SK-N-SH (cell line): ENCODE data around the gene ZNF337. TPM values are rescaled to one million over a fixed set of nuclear protein-coding genes. Genes with fewer than 3 reads are reported as not detected.

Source experiments
- CTCF ChIA-PET: fragments of 300-600, 350-600 bp; formaldehyde crosslinking; extraction: SDS; loops from one replicate; lab custom pipeline; 2021; lab: Yijun Ruan, JAX
- POLR2A ChIA-PET: fragments of 350-600 bp; sonication (Branson Sonifier 250); formaldehyde crosslinking; extraction: SDS; loops from one replicate; lab custom pipeline; 2020; ENCODE audit warnings: antibody characterized with exemption, inconsistent platforms; lab: Yijun Ruan, JAX
- DNase-seq: peaks from one replicate; pipeline ENCODE4 v3.0.0; 2012
- H2AFZ ChIP-seq: fragments of 200-600 bp; sonication (generic); 2 replicates; pipeline ENCODE4 v1.8.1; 2016; ENCODE audit warnings: antibody characterized with exemption, mild to moderate bottlenecking, low read depth
- H3F3A ChIP-seq: fragments of 200-600 bp; sonication (generic); replicated peaks from 2 replicates; pipeline ENCODE3; 2016; ENCODE audit warnings: antibody characterized with exemption, mild to moderate bottlenecking; ENCODE audit not compliant: insufficient read depth
- H3K27ac ChIP-seq, 2 experiments: fragments of 200-500 bp in 1 of 2; fragments of 200-600 bp in 1 of 2; sonication (Bioruptor generic) in 1 of 2; sonication (generic), shearing (Covaris generic) in 1 of 2; 2 replicates each; pipeline versions ENCODE4 v1.5.1 to v1.6.1; 2014 to 2016; ENCODE audit warnings: low read depth in 2 of 2, inconsistent platforms in 1 of 2, low read length in 1 of 2, mild to moderate bottlenecking in 1 of 2, mixed read lengths in 1 of 2
- H3K27me3 ChIP-seq: fragments of 200-600 bp; sonication (generic), shearing (Covaris generic); 2 replicates; pipeline ENCODE4 v1.6.1; 2016; ENCODE audit warnings: mixed run types; ENCODE audit not compliant: insufficient read depth
- H3K36me3 ChIP-seq, 2 experiments: fragments of 200-500 bp in 1 of 2; fragments of 200-600 bp in 1 of 2; sonication (Bioruptor generic) in 1 of 2; sonication (generic) in 1 of 2; replicated peaks in 1 of 2; 2 replicates each; pipeline versions ENCODE3 to v1.5.1; 2014 to 2016; ENCODE audit warnings: low read length in 1 of 2, mild to moderate bottlenecking in 1 of 2; ENCODE audit not compliant: insufficient read depth in 2 of 2, control insufficient read depth in 1 of 2
- H3K4me1 ChIP-seq, 2 experiments: fragments of 200-500 bp in 1 of 2; fragments of 200-600 bp in 1 of 2; sonication (Bioruptor generic) in 1 of 2; sonication (generic), shearing (Covaris generic) in 1 of 2; 2 replicates each; pipeline versions ENCODE4 v1.5.1 to v1.6.1; 2014 to 2016; ENCODE audit warnings: low read depth in 1 of 2, low read length in 1 of 2, mixed run types in 1 of 2; ENCODE audit not compliant: insufficient read depth in 2 of 2, control insufficient read depth in 1 of 2
- H3K4me2 ChIP-seq: fragments of 200-600 bp; sonication (generic), shearing (Covaris generic); 2 replicates; pipeline ENCODE4 v1.6.1; 2017; ENCODE audit warnings: mixed run types
- H3K4me3 ChIP-seq, 2 experiments: fragments of 200-500 bp in 1 of 2; fragments of 200-600 bp in 1 of 2; sonication (Bioruptor generic) in 1 of 2; sonication (generic), shearing (Covaris generic) in 1 of 2; 2 replicates each; pipeline versions ENCODE4 v1.5.1 to v1.8.1; 2014 to 2016; ENCODE audit warnings: low read depth in 2 of 2, inconsistent platforms in 1 of 2, low read length in 1 of 2, mild to moderate bottlenecking in 1 of 2, mixed read lengths in 1 of 2, moderate library complexity in 1 of 2
- H3K79me2 ChIP-seq: fragments of 200-600 bp; sonication (generic); 2 replicates; pipeline ENCODE4 v1.8.1; 2017; ENCODE audit warnings: mild to moderate bottlenecking; ENCODE audit not compliant: insufficient read depth
- H3K9ac ChIP-seq: fragments of 200-600 bp; sonication (generic); 2 replicates; pipeline ENCODE4 v1.6.1; 2017; ENCODE audit warnings: mixed run types
- H3K9me2 ChIP-seq: fragments of 200-600 bp; sonication (generic); 2 replicates; pipeline ENCODE4 v1.6.1; 2017; ENCODE audit warnings: mixed run types
- H3K9me3 ChIP-seq: fragments of 200-600 bp; sonication (generic); 2 replicates; pipeline ENCODE4 v1.6.1; 2017; ENCODE audit warnings: mixed run types, mild to moderate bottlenecking, moderate library complexity
- H4K20me1 ChIP-seq: fragments of 200-600 bp; sonication (generic); 2 replicates; pipeline ENCODE4 v1.6.1; 2017; ENCODE audit warnings: mild to moderate bottlenecking, mixed run types; ENCODE audit not compliant: insufficient read depth
- EP300 ChIP-seq, 2 experiments: IDR thresholded peaks; 2 replicates each; pipeline versions ENCODE4 v1.4.0 to v1.6.1; 2012; ENCODE audit warnings: borderline replicate concordance in 1 of 2, low read depth in 1 of 2, low read length in 1 of 2
- EZH2phosphoT487 ChIP-seq: fragments of 200-600 bp; sonication (generic); IDR thresholded peaks from 2 replicates; pipeline ENCODE4 v1.6.1; 2017; ENCODE audit warnings: low read depth, mixed run types, mild to moderate bottlenecking, antibody characterized with exemption, moderate library complexity, borderline replicate concordance
- FOXJ3 ChIP-seq: sonication (generic); formaldehyde crosslinking; IDR thresholded peaks from 2 replicates; pipeline ENCODE4 v1.5.1; 2020; ENCODE audit warnings: mild to moderate bottlenecking, missing genetic modification reagents
- GABPA ChIP-seq: IDR thresholded peaks from 2 replicates; pipeline ENCODE4 v1.4.0; 2012; ENCODE audit warnings: low read depth, mild to moderate bottlenecking
- GATA2 ChIP-seq: sonication (generic); formaldehyde crosslinking; IDR thresholded peaks from 2 replicates; pipeline ENCODE4 v1.5.0; 2020; ENCODE audit warnings: mild to moderate bottlenecking, missing genetic modification reagents
- JUND ChIP-seq: IDR thresholded peaks from 2 replicates; pipeline ENCODE4 v1.4.0; 2012
- RFX5 ChIP-seq: IDR thresholded peaks from 2 replicates; pipeline ENCODE4 v1.6.1; 2012; ENCODE audit warnings: mild to moderate bottlenecking, improper control_type of control experiment, low read length
- WGBS: methylation state at CpG from one replicate; pipeline ENCODE4 v1.1.6; 2017; ENCODE audit warnings: low lambda C conversion rate; 5-methylcytosine and 5-hydroxymethylcytosine counted together
- polyA plus RNA-seq, 3 experiments: library from polyadenylated mRNA; depleted of rRNA; stranded (reverse); fragments of >200 nt; gene quantifications; 2 replicates each; pipeline ENCODE4 v1.2.3, GENCODE V29; 2012
- TF ChIP-seq, protein P1 (sequence below): IDR thresholded peaks from 2 replicates; pipeline ENCODE4 v1.4.0; 2012; ENCODE audit warnings: low read depth, borderline replicate concordance
- TF ChIP-seq, protein P2 (sequence below): fragments of 150-350 bp; IDR thresholded peaks from 2 replicates; pipeline ENCODE4 v1.6.1; 2016; ENCODE audit warnings: mild to moderate bottlenecking, low read depth, low read length
- TF ChIP-seq, protein P3 (sequence below): fragments of 200-600 bp; sonication (generic); IDR thresholded peaks from 2 replicates; pipeline ENCODE4 v1.6.1; 2017; ENCODE audit warnings: antibody characterized with exemption, mild to moderate bottlenecking, moderate library complexity
- TF ChIP-seq, protein P4 (sequence below): IDR thresholded peaks from 2 replicates; pipeline ENCODE4 v1.6.1; 2012; ENCODE audit warnings: mild to moderate bottlenecking, low read depth, low read length, moderate library complexity

Gene ZNF337
- polyA plus RNA-seq, 1 of the 3 experiments (the other 2 are of a cell fraction): 16.5 TPM

DNA sequence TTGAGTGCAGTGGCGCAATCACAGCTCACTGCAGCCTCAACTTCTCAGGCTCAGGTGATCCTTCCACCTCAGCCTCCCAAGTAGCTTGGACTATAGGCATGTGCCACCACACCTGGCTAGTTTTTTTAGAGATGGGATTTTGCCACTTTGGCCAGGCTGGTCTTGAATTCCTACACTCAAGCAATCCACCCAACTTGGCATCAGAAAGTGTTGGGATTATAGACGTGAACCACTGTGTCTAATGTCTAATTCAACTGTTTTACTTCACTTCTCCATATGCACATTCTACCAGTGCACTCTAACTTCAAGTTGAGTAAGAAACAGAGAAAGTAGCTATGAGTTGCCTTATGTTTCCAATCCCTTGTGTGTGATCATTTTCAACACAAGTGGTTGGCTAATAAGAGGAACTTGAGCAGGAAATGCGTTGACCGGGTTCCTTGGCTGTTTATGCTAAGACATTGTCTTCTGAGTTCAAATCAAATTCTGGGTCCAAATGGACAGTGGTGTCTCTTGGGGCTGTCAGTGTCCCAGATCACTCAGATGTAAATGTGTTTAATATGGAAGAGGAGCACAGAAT is 23.9 kb downstream of the ZNF337 start:
- Histone ChIP-seq H3K9me3 (no peaks in the 10 kb centered on the region), H3K79me2 (no peaks in the 10 kb centered on the region), H3F3A (no peaks in the 10 kb centered on the region), H3K9me2 (no peaks in the 10 kb centered on the region), H2AFZ (no peak overlapping the region), H4K20me1 (no peaks in the 10 kb centered on the region), H3K9ac (no peak overlapping the region), H3K27ac (no peak overlapping the region), H3K4me2 (no peak overlapping the region), H3K36me3 (peaks cover 38 to 41% of the 10 kb centered on the region in 2 experiments), H3K4me1 (peaks cover 0 to 5% of the 10 kb centered on the region in 2 experiments; a peak in 1 of 4 replicates), H3K4me3 (no peak overlapping the region), H3K27me3 (no peaks in the 10 kb centered on the region)
- CTCF ChIA-PET: no interaction called here
- no peak for TF ChIP-seq EP300 (IDR thresholded peaks at IDR 0.05; ENCODE audit: borderline replicate concordance in 1 of 2, low read depth in 1 of 2, low read length in 1 of 2)
- TF ChIP-seq GATA2: no peak
- no peak for TF ChIP-seq GABPA
- TF ChIP-seq RFX5: no peak
- no peak for TF ChIP-seq EZH2phosphoT487
- TF ChIP-seq, protein P1, sequence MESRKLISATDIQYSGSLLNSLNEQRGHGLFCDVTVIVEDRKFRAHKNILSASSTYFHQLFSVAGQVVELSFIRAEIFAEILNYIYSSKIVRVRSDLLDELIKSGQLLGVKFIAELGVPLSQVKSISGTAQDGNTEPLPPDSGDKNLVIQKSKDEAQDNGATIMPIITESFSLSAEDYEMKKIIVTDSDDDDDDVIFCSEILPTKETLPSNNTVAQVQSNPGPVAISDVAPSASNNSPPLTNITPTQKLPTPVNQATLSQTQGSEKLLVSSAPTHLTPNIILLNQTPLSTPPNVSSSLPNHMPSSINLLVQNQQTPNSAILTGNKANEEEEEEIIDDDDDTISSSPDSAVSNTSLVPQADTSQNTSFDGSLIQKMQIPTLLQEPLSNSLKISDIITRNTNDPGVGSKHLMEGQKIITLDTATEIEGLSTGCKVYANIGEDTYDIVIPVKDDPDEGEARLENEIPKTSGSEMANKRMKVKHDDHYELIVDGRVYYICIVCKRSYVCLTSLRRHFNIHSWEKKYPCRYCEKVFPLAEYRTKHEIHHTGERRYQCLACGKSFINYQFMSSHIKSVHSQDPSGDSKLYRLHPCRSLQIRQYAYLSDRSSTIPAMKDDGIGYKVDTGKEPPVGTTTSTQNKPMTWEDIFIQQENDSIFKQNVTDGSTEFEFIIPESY: no peak
- TF ChIP-seq FOXJ3 (CRISPR knock-in tag): no peak
- no peak for TF ChIP-seq JUND
- TF ChIP-seq, protein P2, sequence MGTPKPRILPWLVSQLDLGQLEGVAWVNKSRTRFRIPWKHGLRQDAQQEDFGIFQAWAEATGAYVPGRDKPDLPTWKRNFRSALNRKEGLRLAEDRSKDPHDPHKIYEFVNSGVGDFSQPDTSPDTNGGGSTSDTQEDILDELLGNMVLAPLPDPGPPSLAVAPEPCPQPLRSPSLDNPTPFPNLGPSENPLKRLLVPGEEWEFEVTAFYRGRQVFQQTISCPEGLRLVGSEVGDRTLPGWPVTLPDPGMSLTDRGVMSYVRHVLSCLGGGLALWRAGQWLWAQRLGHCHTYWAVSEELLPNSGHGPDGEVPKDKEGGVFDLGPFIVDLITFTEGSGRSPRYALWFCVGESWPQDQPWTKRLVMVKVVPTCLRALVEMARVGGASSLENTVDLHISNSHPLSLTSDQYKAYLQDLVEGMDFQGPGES: no peak
- TF ChIP-seq, protein P3, sequence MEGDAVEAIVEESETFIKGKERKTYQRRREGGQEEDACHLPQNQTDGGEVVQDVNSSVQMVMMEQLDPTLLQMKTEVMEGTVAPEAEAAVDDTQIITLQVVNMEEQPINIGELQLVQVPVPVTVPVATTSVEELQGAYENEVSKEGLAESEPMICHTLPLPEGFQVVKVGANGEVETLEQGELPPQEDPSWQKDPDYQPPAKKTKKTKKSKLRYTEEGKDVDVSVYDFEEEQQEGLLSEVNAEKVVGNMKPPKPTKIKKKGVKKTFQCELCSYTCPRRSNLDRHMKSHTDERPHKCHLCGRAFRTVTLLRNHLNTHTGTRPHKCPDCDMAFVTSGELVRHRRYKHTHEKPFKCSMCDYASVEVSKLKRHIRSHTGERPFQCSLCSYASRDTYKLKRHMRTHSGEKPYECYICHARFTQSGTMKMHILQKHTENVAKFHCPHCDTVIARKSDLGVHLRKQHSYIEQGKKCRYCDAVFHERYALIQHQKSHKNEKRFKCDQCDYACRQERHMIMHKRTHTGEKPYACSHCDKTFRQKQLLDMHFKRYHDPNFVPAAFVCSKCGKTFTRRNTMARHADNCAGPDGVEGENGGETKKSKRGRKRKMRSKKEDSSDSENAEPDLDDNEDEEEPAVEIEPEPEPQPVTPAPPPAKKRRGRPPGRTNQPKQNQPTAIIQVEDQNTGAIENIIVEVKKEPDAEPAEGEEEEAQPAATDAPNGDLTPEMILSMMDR: no peak
- TF ChIP-seq, protein P4, sequence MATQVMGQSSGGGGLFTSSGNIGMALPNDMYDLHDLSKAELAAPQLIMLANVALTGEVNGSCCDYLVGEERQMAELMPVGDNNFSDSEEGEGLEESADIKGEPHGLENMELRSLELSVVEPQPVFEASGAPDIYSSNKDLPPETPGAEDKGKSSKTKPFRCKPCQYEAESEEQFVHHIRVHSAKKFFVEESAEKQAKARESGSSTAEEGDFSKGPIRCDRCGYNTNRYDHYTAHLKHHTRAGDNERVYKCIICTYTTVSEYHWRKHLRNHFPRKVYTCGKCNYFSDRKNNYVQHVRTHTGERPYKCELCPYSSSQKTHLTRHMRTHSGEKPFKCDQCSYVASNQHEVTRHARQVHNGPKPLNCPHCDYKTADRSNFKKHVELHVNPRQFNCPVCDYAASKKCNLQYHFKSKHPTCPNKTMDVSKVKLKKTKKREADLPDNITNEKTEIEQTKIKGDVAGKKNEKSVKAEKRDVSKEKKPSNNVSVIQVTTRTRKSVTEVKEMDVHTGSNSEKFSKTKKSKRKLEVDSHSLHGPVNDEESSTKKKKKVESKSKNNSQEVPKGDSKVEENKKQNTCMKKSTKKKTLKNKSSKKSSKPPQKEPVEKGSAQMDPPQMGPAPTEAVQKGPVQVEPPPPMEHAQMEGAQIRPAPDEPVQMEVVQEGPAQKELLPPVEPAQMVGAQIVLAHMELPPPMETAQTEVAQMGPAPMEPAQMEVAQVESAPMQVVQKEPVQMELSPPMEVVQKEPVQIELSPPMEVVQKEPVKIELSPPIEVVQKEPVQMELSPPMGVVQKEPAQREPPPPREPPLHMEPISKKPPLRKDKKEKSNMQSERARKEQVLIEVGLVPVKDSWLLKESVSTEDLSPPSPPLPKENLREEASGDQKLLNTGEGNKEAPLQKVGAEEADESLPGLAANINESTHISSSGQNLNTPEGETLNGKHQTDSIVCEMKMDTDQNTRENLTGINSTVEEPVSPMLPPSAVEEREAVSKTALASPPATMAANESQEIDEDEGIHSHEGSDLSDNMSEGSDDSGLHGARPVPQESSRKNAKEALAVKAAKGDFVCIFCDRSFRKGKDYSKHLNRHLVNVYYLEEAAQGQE: no peak
- POLR2A ChIA-PET: no interaction called here
- no peak for DNase-seq
- 96% methylated on average over 4 of the region's 4 CpGs for WGBS
